ENCODE measurements around the gene ELK3.

- TF ChIP-seq KAT7 (CRISPR knock-in tag; IDR thresholded peaks at IDR 0.05; ENCODE audit: borderline replicate concordance) (no peak), MYC (CRISPR knock-in tag; IDR thresholded peaks at IDR 0.05; ENCODE audit: borderline replicate concordance) (no peak), CBX5 (CRISPR knock-in tag; IDR thresholded peaks at IDR 0.05; ENCODE audit: borderline replicate concordance) (no peak), EHMT2 (IDR thresholded peaks at IDR 0.05; ENCODE audit: borderline replicate concordance, low read depth, low read length) (no peak), CHD4 (IDR thresholded peaks at IDR 0.05; ENCODE audit: borderline replicate concordance, low read length) (no peak), IRF1 (CRISPR knock-in tag; IDR thresholded peaks at IDR 0.05; ENCODE audit: low read depth) (no peak), POLR2AphosphoS5 (IDR thresholded peaks at IDR 0.05; ENCODE audit: low read depth, low read length) (no peak), POLR2A (IDR thresholded peaks at IDR 0.05; ENCODE audit: insufficient read depth in 1 of 2, low read depth in 2 of 2, low read length in 2 of 2) (no peak), CTCF (CRISPR knock-in tag; IDR thresholded peaks at IDR 0.05) (no peak), HDAC1 (CRISPR knock-in tag; IDR thresholded peaks at IDR 0.05) (no peak), ZNF232 (CRISPR knock-in tag; IDR thresholded peaks at IDR 0.05; ENCODE audit: borderline replicate concordance) (no peak), REST (IDR thresholded peaks at IDR 0.05; ENCODE audit: borderline replicate concordance in 1 of 2, low read depth in 1 of 2, low read length in 2 of 2) (no peak)
Observed at GRCh38 chr12:96153131-96153725, 40.9 kb upstream of the ELK3 start.

Measured in HepG2 (cell line).